ENCODE measurements around the gene ELFN2.

Gene ELFN2

GRCh38 chr22:37453696-37454095 is 26.4 kb upstream of the ELFN2 start:
- DNase-seq, result no peak

GRCh38 chr22:37451218-37451617 is 23.9 kb upstream of the ELFN2 start:
- DNase-seq, result no peak

GRCh38 chr22:37449331-37450001 is 22.2 kb upstream of the ELFN2 start:
- DNase-seq, result no peak

- no peak for DNase-seq
Measured at GRCh38 chr22:37448516-37449127, 21.3 kb upstream of the ELFN2 start.

GRCh38 chr22:37445501-37445900 is 18.2 kb upstream of the ELFN2 start:
- no peak for DNase-seq

- DNase-seq, result no peak
Measured at GRCh38 chr22:37443977-37444376, 16.7 kb upstream of the ELFN2 start.

GRCh38 chr22:37443086-37443485 is 15.8 kb upstream of the ELFN2 start:
- no peak for DNase-seq

- DNase-seq, result no peak
Measured at GRCh38 chr22:37442537-37442936, 15.3 kb upstream of the ELFN2 start.

GRCh38 chr22:37442135-37442534 is 14.9 kb upstream of the ELFN2 start:
- no peak for DNase-seq

GRCh38 chr22:37440875-37441274 is 13.6 kb upstream of the ELFN2 start:
- no peak for DNase-seq

- no peak for DNase-seq
Measured at GRCh38 chr22:37439347-37439746, 12.1 kb upstream of the ELFN2 start.

- DNase-seq, result no peak
Measured at GRCh38 chr22:37435970-37436603, 8.8 kb upstream of the ELFN2 start.

- no peak for DNase-seq
Measured at GRCh38 chr22:37433786-37434185, 6.5 kb upstream of the ELFN2 start.

- DNase-seq, result no peak
Measured at GRCh38 chr22:37432708-37433054, 5.4 kb upstream of the ELFN2 start.

GRCh38 chr22:37431801-37432707 is 4.8 kb upstream of the ELFN2 start:
- DNase-seq, result peak; percentile 53

GRCh38 chr22:37431366-37431765 is 4.1 kb upstream of the ELFN2 start:
- DNase-seq, result no peak

GRCh38 chr22:37430941-37431340 is 3.7 kb upstream of the ELFN2 start:
- no peak for DNase-seq

- peak; percentile 47 for DNase-seq
Measured at GRCh38 chr22:37428649-37429586, 1.6 kb upstream of the ELFN2 start.

- DNase-seq, result no peak
Measured at GRCh38 chr22:37427711-37428635, 694 bp upstream of the ELFN2 start.

GRCh38 chr22:37426706-37427134 is 559 bp downstream of the ELFN2 start:
- no peak for DNase-seq
